H1 (cell line): ENCODE measurements around the gene LSM7. TPM values are rescaled to one million over a fixed set of nuclear protein-coding genes. Genes with fewer than 3 reads are reported as not detected.

Source experiments
- CTCF ChIA-PET: fragments of 300-600 bp; sonication (Branson Sonifier 250); formaldehyde crosslinking; loops from one replicate; lab custom pipeline; 2021; ENCODE audit not compliant: partially characterized antibody; lab: Charles Lee
- POLR2A ChIA-PET: fragments of 300-600 bp; sonication (Branson Sonifier 250); formaldehyde crosslinking; loops from one replicate; lab custom pipeline; 2021; ENCODE audit warnings: inconsistent platforms; ENCODE audit not compliant: partially characterized antibody; lab: Charles Lee
- DNase-seq, 2 experiments: peaks; one replicate each; pipeline versions ENCODE4 v3.0.0 to v3.0.0-alpha.2; 2010 to 2022; ENCODE audit warnings: low spot score in 2 of 2, low read depth in 1 of 2, mixed read lengths in 1 of 2
- FAIRE-seq: peaks from 2 replicates; lab custom pipeline; 2011; peaks lifted over from hg19 to GRCh38; lab: Jason Lieb, UNC
- H2AFZ ChIP-seq: 2 replicates; pipeline ENCODE4 v1.8.1; 2012; ENCODE audit warnings: low read length, inconsistent platforms
- H2AK5ac ChIP-seq: 2 replicates; pipeline ENCODE4 v1.6.1; 2013; ENCODE audit warnings: low read depth, low read length
- H2BK120ac ChIP-seq: replicated peaks from 2 replicates; pipeline ENCODE3; 2013; ENCODE audit warnings: low read depth, low read length, inconsistent platforms
- H2BK12ac ChIP-seq: 2 replicates; pipeline ENCODE4 v1.6.1; 2013; ENCODE audit warnings: low read depth, low read length
- H2BK15ac ChIP-seq: 2 replicates; pipeline ENCODE4 v1.6.1; 2013; ENCODE audit warnings: low read length
- H2BK20ac ChIP-seq: 2 replicates; pipeline ENCODE4 v1.6.1; 2013; ENCODE audit warnings: low read length
- H2BK5ac ChIP-seq: 2 replicates; pipeline ENCODE4 v1.6.1; 2013; ENCODE audit warnings: low read depth, low read length
- H3K14ac ChIP-seq: 2 replicates; pipeline ENCODE4 v1.6.1; 2013; ENCODE audit warnings: inconsistent platforms; ENCODE audit not compliant: insufficient read length
- H3K18ac ChIP-seq: 2 replicates; pipeline ENCODE4 v1.6.1; 2013; ENCODE audit warnings: low read length; ENCODE audit errors: extremely low read depth
- H3K23ac ChIP-seq: 2 replicates; pipeline ENCODE4 v1.6.1; 2013; ENCODE audit warnings: inconsistent platforms; ENCODE audit not compliant: insufficient read length
- H3K23me2 ChIP-seq: 2 replicates; pipeline ENCODE4 v1.6.1; 2013; ENCODE audit warnings: low read depth, low read length
- H3K27ac ChIP-seq: 2 replicates; pipeline ENCODE4 v1.6.1; 2011; ENCODE audit warnings: low read depth, low read length, inconsistent platforms
- H3K27me3 ChIP-seq, 4 experiments: replicated peaks in 1 of 4; 1 replicate in 1 of 4; 2 replicates in 3 of 4; pipeline versions ENCODE4 v1.6.1 to v1.8.1; 2011 to 2013; ENCODE audit warnings: low read length in 3 of 4, mild to moderate bottlenecking in 3 of 4, inconsistent platforms in 2 of 4, mixed read lengths in 2 of 4, moderate library complexity in 1 of 4; ENCODE audit not compliant: control insufficient read depth in 3 of 4, insufficient read depth in 3 of 4; ENCODE audit errors: extremely low read depth in 1 of 4
- H3K36me3 ChIP-seq, 4 experiments: 2 replicates each; pipeline versions ENCODE4 v1.6.1 to v1.8.1; 2011 to 2013; ENCODE audit warnings: mild to moderate bottlenecking in 4 of 4, low read length in 3 of 4, moderate library complexity in 2 of 4, control low read depth in 1 of 4, inconsistent platforms in 1 of 4; ENCODE audit not compliant: insufficient read depth in 4 of 4, control insufficient read depth in 2 of 4
- H3K4ac ChIP-seq: replicated peaks from 2 replicates; pipeline ENCODE3; 2013; ENCODE audit warnings: low read length, low read depth, mixed read lengths, inconsistent platforms; ENCODE audit not compliant: insufficient read length
- H3K4me1 ChIP-seq, 4 experiments: replicated peaks in 1 of 4; 1 replicate in 1 of 4; 2 replicates in 3 of 4; pipeline versions ENCODE4 v1.6.1 to v1.8.1; 2011 to 2013; ENCODE audit warnings: low read length in 3 of 4, inconsistent platforms in 2 of 4, mixed read lengths in 1 of 4; ENCODE audit not compliant: insufficient read depth in 4 of 4, control insufficient read depth in 3 of 4
- H3K4me2 ChIP-seq, 2 experiments: 2 replicates each; pipeline versions ENCODE4 v1.6.1 to v1.8.1; 2011 to 2013; ENCODE audit warnings: low read depth in 2 of 2, low read length in 2 of 2, control low read depth in 1 of 2, inconsistent platforms in 1 of 2, mild to moderate bottlenecking in 1 of 2; ENCODE audit not compliant: insufficient read depth in 1 of 2
- H3K4me3 ChIP-seq, 4 experiments: fragments of 200-600, 300-600 bp in 1 of 4; sonication (generic), shearing (Covaris generic), sonication (Bioruptor Twin) in 1 of 4; 2 replicates each; pipeline versions ENCODE4 v1.5.1 to v1.8.1; 2011 to 2016; ENCODE audit warnings: low read length in 4 of 4, low read depth in 3 of 4, control low read depth in 2 of 4, inconsistent platforms in 2 of 4, mild to moderate bottlenecking in 2 of 4, mixed read lengths in 1 of 4, moderate library complexity in 1 of 4; ENCODE audit not compliant: insufficient read depth in 2 of 4; ENCODE audit errors: extremely low read depth in 1 of 4
- H3K56ac ChIP-seq: replicated peaks from 2 replicates; pipeline ENCODE3; 2013; ENCODE audit warnings: low read depth, mild to moderate bottlenecking, mixed read lengths, low read length, inconsistent platforms; ENCODE audit not compliant: insufficient read length
- H3K79me1 ChIP-seq: 2 replicates; pipeline ENCODE4 v1.6.1; 2013; ENCODE audit warnings: low read depth, low read length, control low read depth
- H3K79me2 ChIP-seq, 2 experiments: 2 replicates each; pipeline versions ENCODE4 v1.6.1 to v1.8.1; 2012 to 2013; ENCODE audit warnings: low read length in 2 of 2, mild to moderate bottlenecking in 2 of 2, inconsistent platforms in 1 of 2; ENCODE audit not compliant: insufficient read depth in 2 of 2, control insufficient read depth in 1 of 2
- H3K9ac ChIP-seq, 4 experiments: replicated peaks in 1 of 4; 1 replicate in 1 of 4; 2 replicates in 3 of 4; pipeline versions ENCODE4 v1.6.1 to v1.8.1; 2011 to 2013; ENCODE audit warnings: low read depth in 3 of 4, low read length in 3 of 4, control low read depth in 2 of 4, mild to moderate bottlenecking in 2 of 4, moderate library complexity in 2 of 4, inconsistent platforms in 1 of 4; ENCODE audit errors: extremely low read depth in 1 of 4
- H3K9me3 ChIP-seq, 2 experiments: 2 replicates each; pipeline versions ENCODE4 v1.6.1 to v1.8.1; 2012 to 2013; ENCODE audit warnings: mild to moderate bottlenecking in 2 of 2, moderate library complexity in 2 of 2, control low read depth in 1 of 2, inconsistent platforms in 1 of 2, low read depth in 1 of 2, low read length in 1 of 2, mixed read lengths in 1 of 2; ENCODE audit not compliant: insufficient read depth in 2 of 2
- H4K20me1 ChIP-seq, 2 experiments: replicated peaks in 1 of 2; 2 replicates each; pipeline versions ENCODE3 to v1.8.1; 2011 to 2013; ENCODE audit warnings: inconsistent platforms in 2 of 2, low read length in 2 of 2, mild to moderate bottlenecking in 1 of 2; ENCODE audit not compliant: insufficient read depth in 2 of 2, control insufficient read depth in 1 of 2
- H4K5ac ChIP-seq: 2 replicates; pipeline ENCODE4 v1.6.1; 2013; ENCODE audit warnings: low read length, low read depth, mixed read lengths, inconsistent platforms; ENCODE audit not compliant: insufficient read length
- H4K8ac ChIP-seq: 2 replicates; pipeline ENCODE4 v1.8.0; 2013; ENCODE audit warnings: mild to moderate bottlenecking, moderate library complexity, low read length, inconsistent platforms; ENCODE audit not compliant: insufficient read depth; ENCODE audit errors: extremely low read depth
- H4K91ac ChIP-seq: replicated peaks from 2 replicates; pipeline ENCODE3; 2013; ENCODE audit warnings: low read length, mixed read lengths, inconsistent platforms; ENCODE audit not compliant: insufficient read length
- KDM1A ChIP-seq: fragments of 200-600, 300-600 bp; sonication (generic); IDR thresholded peaks from 2 replicates; pipeline ENCODE4 v1.7.1; 2016; ENCODE audit warnings: mild to moderate bottlenecking, low read length, borderline replicate concordance
- KDM5A ChIP-seq: fragments of 200-600 bp; IDR thresholded peaks from 2 replicates; pipeline ENCODE4 v1.7.1; 2012; ENCODE audit warnings: mild to moderate bottlenecking, low read length, inconsistent platforms, mixed read lengths
- WGBS, 2 experiments: shearing (Covaris generic) in 1 of 2; methylation state at CpG; one replicate each; pipeline versions ENCODE4 v1.1.6 to v1.1.7; 2013 to 2015; ENCODE audit warnings: low lambda C conversion rate in 2 of 2, mixed read lengths in 2 of 2, inconsistent platforms in 1 of 2, low coverage in 1 of 2, missing lambda C conversion rate in 1 of 2; ENCODE audit not compliant: insufficient replicate concordance in 2 of 2, insufficient coverage in 1 of 2, insufficient read length in 1 of 2; ENCODE audit errors: extremely low coverage in 1 of 2, missing lambda C conversion rate in 1 of 2; 5-methylcytosine and 5-hydroxymethylcytosine counted together
- polyA plus RNA-seq, 7 experiments: library from polyadenylated mRNA; depleted of rRNA in 3 of 7; stranded (reverse) in 5 of 7; unstranded in 2 of 7; fragments of >200 nt in 5 of 7; fragments of 200-250 nt in 2 of 7; gene quantifications; 1 replicate in 5 of 7; 2 replicates in 1 of 7; 4 replicates in 1 of 7; pipeline versions ENCODE4 v1.2.1 to v1.2.3, GENCODE V29; 2011 to 2013; ENCODE audit warnings: missing spikeins in 2 of 7, mixed read lengths in 2 of 7
- total RNA-seq: library from RNA; stranded (reverse); fragmentation: NEBNext Ultra II Directional; extraction: Animal tissue kit (Norgen Biotek cat#: 25700); gene quantifications from 2 replicates; pipeline ENCODE4 v1.2.1, GENCODE V29; 2021
- TF ChIP-seq, protein P1 (sequence below): IDR thresholded peaks from 2 replicates; pipeline ENCODE4 v1.6.1; 2012; ENCODE audit warnings: low read length, inconsistent platforms

The LSM7 gene
- total and polyA plus RNA-seq, 2 of the 8 experiments (the other 6 are each of a cell fraction or from before 2014, with no cell fraction given), result 228 to 1,335 TPM

DNA sequence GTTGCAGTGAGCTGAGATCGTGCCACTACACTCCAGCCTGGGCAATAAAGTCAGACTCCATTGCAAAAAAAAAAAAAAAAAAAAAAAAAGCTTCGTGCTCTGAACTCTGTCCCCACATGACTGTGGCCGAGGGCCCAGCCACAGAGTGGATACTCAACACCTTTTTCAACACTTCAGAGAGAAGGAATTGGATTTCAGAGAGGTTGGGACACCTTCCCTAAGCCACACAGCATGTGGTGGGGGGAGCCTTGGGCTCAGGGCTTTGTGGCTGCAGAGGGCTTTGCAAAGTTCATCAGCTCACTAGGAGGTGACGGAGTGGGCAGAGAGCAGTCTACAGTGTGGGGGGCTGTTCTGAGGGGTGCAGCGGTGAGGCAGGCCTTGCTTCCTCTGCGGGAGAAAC is 9.5 kb downstream of the LSM7 start:
- no peaks in the 10 kb centered on the region for H3K23me2 ChIP-seq
- peaks cover 0 to 1% (median 0%) of the 10 kb centered on the region in 4 experiments; a peak in 1 of 7 replicates for H3K4me1 ChIP-seq
- H2BK120ac ChIP-seq, result no peak overlapping the region
- no peak overlapping the region for H2AFZ ChIP-seq
- peaks cover 0 to 1% of the 10 kb centered on the region in 2 experiments for H4K20me1 ChIP-seq
- H4K5ac ChIP-seq, result no peak overlapping the region
- peaks cover 0 to 4% (median 0%) of the 10 kb centered on the region in 4 experiments; a peak in 3 of 8 replicates for H3K36me3 ChIP-seq
- H3K4me3 ChIP-seq, result no peak overlapping the region
- H2BK15ac ChIP-seq, result no peak overlapping the region
- no peak overlapping the region for H3K9ac ChIP-seq
- H3K79me1 ChIP-seq, result no peaks in the 10 kb centered on the region
- H2BK5ac ChIP-seq, result no peak overlapping the region
- no peak overlapping the region for H3K56ac ChIP-seq
- no peak overlapping the region for H3K4ac ChIP-seq
- H4K91ac ChIP-seq, result no peak overlapping the region
- no peaks in the 10 kb centered on the region for H3K9me3 ChIP-seq
- ChIA-PET CTCF (interaction anchor here (1.2 to 9.8 kb wide), 2 partner anchors 37 to 42 kb away, joined by 3 to 106 read pairs; partner anchors contain the start of gene PEAK3), POLR2A (interaction anchor here (0.7 to 4.1 kb wide), 5 partner anchors 9 to 89 kb away, joined by 3 to 29 read pairs (median 4); partner anchors contain the start of gene LSM7)
- H3K18ac ChIP-seq, result no peak overlapping the region
- H2AK5ac ChIP-seq, result no peak overlapping the region
- FAIRE-seq (no peak), DNase-seq (no peak)
- no peak overlapping the region for H3K23ac ChIP-seq
- H2BK20ac ChIP-seq, result no peak overlapping the region
- H3K27ac ChIP-seq, result no peak overlapping the region
- H3K14ac ChIP-seq, result no peak overlapping the region
- no peak overlapping the region for H3K4me2 ChIP-seq
- no peak overlapping the region for H2BK12ac ChIP-seq
- H3K27me3 ChIP-seq, result no peaks in the 10 kb centered on the region
- TF ChIP-seq, protein P1, sequence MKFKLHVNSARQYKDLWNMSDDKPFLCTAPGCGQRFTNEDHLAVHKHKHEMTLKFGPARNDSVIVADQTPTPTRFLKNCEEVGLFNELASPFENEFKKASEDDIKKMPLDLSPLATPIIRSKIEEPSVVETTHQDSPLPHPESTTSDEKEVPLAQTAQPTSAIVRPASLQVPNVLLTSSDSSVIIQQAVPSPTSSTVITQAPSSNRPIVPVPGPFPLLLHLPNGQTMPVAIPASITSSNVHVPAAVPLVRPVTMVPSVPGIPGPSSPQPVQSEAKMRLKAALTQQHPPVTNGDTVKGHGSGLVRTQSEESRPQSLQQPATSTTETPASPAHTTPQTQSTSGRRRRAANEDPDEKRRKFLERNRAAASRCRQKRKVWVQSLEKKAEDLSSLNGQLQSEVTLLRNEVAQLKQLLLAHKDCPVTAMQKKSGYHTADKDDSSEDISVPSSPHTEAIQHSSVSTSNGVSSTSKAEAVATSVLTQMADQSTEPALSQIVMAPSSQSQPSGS, result no peak
- TF ChIP-seq KDM1A, result peak; percentile 54; the same call in 1 of the 2 replicates
- TF ChIP-seq KDM5A, result no peak
- no peaks in the 10 kb centered on the region for H3K79me2 ChIP-seq
- WGBS, 2 experiments, result 84% methylated on average over 6 of the region's 6 CpGs; no CpG with 5 or more reads in 1 of the 2 experiments
- no peak overlapping the region for H4K8ac ChIP-seq
